ENCODE data around the gene CCDC17.

DNA sequence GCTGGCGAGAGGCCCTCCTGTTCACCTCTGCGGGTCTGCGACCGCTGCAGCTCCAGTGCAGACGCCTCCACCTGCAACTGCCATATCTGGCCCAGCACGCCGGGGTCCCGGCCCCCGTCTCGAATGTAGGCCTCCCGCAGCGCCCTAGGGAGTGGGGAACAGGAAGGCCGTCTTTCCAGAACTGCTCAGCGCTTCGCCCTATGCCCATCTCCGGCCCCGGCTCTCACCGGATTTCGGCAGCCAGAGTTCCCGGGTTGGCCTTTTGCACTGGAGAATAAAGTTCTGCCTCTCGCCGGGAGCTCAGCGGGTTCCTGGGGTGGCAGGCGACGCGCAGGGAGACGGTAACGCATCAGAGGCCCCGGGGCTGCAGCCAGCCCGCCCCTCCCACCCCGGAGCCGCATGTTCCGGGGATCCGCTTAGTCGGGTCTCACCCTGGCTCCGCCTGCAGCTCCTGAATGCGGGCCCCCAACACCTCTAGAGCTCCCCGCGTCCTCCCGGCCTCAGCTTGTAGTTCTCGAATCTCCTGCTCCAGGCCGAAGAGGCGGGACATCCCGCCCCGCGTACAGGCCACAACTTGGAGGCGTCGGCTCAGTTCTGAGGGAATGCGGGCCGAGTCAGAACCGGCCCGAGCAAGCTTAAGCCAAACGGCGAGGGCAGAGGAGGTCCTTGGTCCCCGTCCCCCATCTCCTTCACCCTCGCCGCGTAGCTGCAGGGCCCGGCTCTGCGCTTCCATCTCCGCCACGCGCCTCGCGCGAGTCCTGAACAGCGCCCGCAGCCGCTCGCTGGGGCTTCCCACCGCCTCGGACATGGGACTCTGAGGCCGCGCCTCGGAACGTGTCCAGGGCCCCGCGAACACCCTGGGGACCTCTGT, 1.1 kb downstream of the CCDC17 start:
- TF ChIP-seq, protein P1, sequence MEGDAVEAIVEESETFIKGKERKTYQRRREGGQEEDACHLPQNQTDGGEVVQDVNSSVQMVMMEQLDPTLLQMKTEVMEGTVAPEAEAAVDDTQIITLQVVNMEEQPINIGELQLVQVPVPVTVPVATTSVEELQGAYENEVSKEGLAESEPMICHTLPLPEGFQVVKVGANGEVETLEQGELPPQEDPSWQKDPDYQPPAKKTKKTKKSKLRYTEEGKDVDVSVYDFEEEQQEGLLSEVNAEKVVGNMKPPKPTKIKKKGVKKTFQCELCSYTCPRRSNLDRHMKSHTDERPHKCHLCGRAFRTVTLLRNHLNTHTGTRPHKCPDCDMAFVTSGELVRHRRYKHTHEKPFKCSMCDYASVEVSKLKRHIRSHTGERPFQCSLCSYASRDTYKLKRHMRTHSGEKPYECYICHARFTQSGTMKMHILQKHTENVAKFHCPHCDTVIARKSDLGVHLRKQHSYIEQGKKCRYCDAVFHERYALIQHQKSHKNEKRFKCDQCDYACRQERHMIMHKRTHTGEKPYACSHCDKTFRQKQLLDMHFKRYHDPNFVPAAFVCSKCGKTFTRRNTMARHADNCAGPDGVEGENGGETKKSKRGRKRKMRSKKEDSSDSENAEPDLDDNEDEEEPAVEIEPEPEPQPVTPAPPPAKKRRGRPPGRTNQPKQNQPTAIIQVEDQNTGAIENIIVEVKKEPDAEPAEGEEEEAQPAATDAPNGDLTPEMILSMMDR (IDR thresholded peaks at IDR 0.05), result no peak
- TF ChIP-seq POLR2AphosphoS5 (IDR thresholded peaks at IDR 0.05) (no peak), POLR2A (IDR thresholded peaks at IDR 0.05) (no peak)

All from gastroesophageal sphincter (tissue), 3 donors.